Vagina (tissue), 2 donors: Measurements from ENCODE around the gene ITGAV.
"Not testable (repeated sequence)": the region's sequence is repeated elsewhere in the genome, so short reads cannot be mapped to it uniquely, and the experiment has no call there.

ENCODE experiments used
- POLR2A ChIP-seq, 2 donors: fragments of 450-650 bp; IDR thresholded peaks; one replicate each; pipeline ENCODE4 v1.6.1; 2017; ENCODE audit warnings: antibody characterized with exemption in 2 of 2, mild to moderate bottlenecking in 2 of 2, moderate library complexity in 2 of 2
- POLR2AphosphoS5 ChIP-seq, 2 donors: sonication (generic); formaldehyde crosslinking; IDR thresholded peaks; one replicate each; pipeline ENCODE4 v1.9.0; 2017; ENCODE audit warnings: antibody characterized with exemption in 2 of 2, mild to moderate bottlenecking in 2 of 2, low read depth in 1 of 2; ENCODE audit not compliant: insufficient read depth in 1 of 2
- TF ChIP-seq, protein P1 (sequence below), 3 experiments: fragments of 450-650 bp in 2 of 3; fragments of 200-600 bp in 1 of 3; sonication (generic) in 1 of 3; IDR thresholded peaks; one replicate each; pipeline ENCODE4 v1.5.1; 2017 to 2019; ENCODE audit warnings: antibody characterized with exemption in 3 of 3, mild to moderate bottlenecking in 2 of 3, moderate library complexity in 2 of 3

DNA sequence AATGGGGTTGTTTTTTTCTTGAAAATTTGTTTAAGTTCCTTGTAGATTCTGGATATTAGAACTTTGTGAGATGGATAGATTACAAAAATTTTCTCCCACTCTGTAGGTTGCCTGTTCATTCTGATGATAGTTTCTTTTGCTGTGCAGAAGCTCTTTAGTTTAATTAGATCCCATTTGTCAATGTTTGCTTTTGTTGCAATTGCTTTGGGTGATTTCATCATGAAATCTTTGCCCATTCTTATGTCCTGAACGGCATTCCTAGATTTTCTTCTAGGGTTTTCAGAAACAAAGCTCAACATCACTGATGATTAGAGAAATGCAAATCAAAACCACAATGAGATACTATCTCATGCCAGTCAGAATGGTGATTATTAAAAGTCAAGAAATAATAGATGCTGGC, 21.3 kb upstream of the ITGAV start:
- TF ChIP-seq, protein P1, sequence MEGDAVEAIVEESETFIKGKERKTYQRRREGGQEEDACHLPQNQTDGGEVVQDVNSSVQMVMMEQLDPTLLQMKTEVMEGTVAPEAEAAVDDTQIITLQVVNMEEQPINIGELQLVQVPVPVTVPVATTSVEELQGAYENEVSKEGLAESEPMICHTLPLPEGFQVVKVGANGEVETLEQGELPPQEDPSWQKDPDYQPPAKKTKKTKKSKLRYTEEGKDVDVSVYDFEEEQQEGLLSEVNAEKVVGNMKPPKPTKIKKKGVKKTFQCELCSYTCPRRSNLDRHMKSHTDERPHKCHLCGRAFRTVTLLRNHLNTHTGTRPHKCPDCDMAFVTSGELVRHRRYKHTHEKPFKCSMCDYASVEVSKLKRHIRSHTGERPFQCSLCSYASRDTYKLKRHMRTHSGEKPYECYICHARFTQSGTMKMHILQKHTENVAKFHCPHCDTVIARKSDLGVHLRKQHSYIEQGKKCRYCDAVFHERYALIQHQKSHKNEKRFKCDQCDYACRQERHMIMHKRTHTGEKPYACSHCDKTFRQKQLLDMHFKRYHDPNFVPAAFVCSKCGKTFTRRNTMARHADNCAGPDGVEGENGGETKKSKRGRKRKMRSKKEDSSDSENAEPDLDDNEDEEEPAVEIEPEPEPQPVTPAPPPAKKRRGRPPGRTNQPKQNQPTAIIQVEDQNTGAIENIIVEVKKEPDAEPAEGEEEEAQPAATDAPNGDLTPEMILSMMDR (IDR thresholded peaks at IDR 0.05), result not testable (repeated sequence)
- TF ChIP-seq POLR2A (IDR thresholded peaks at IDR 0.05); POLR2AphosphoS5 (IDR thresholded peaks at IDR 0.05; ENCODE audit: insufficient read depth in 1 of 2, low read depth in 1 of 2): not testable (repeated sequence)
